Kidney (tissue), 14 donors: ENCODE results near the gene RTN3. TPM values are rescaled to one million over a fixed set of nuclear protein-coding genes. Genes with fewer than 3 reads are reported as not detected.

Experiments used
- DNase-seq, 5 donors: peaks; one replicate each; pipeline ENCODE4 v3.0.0-alpha.2; 2013 to 2020
- FAIRE-seq: peaks from 2 replicates; lab custom pipeline; 2012; peaks lifted over from hg19 to GRCh38; lab: Jason Lieb, UNC
- H3K27ac ChIP-seq, 2 donors: one replicate each; pipeline ENCODE4 v1.7.0; 2013; ENCODE audit warnings: low read depth in 2 of 2, low read length in 2 of 2, inconsistent platforms in 1 of 2
- H3K27me3 ChIP-seq: one replicate; pipeline ENCODE4 v1.7.1; 2013; ENCODE audit warnings: low read length, inconsistent platforms; ENCODE audit not compliant: control insufficient read depth, insufficient read depth
- H3K36me3 ChIP-seq, 3 donors: one replicate each; pipeline versions ENCODE4 v1.7.0 to v1.7.1; 2013; ENCODE audit warnings: low read length in 3 of 3, control low read depth in 1 of 3, inconsistent platforms in 1 of 3; ENCODE audit not compliant: insufficient read depth in 3 of 3, control insufficient read depth in 2 of 3
- H3K4me1 ChIP-seq, 3 donors: one replicate each; pipeline versions ENCODE4 v1.7.0 to v1.7.1; 2013; ENCODE audit warnings: low read length in 3 of 3, inconsistent platforms in 1 of 3, low read depth in 1 of 3; ENCODE audit not compliant: control insufficient read depth in 2 of 3, insufficient read depth in 2 of 3
- H3K4me3 ChIP-seq, 3 donors: one replicate each; pipeline versions ENCODE4 v1.7.0 to v1.8.1; 2013; ENCODE audit warnings: low read length in 3 of 3, control low read depth in 1 of 3, inconsistent platforms in 1 of 3
- H3K9ac ChIP-seq, 3 donors: one replicate each; pipeline versions ENCODE4 v1.7.0 to v1.7.1; 2013; ENCODE audit warnings: low read length in 3 of 3, control low read depth in 1 of 3, inconsistent platforms in 1 of 3
- H3K9me3 ChIP-seq, 3 donors: one replicate each; pipeline versions ENCODE4 v1.7.0 to v1.7.1; 2013; ENCODE audit warnings: low read length in 3 of 3, control low read depth in 1 of 3, inconsistent platforms in 1 of 3; ENCODE audit not compliant: control insufficient read depth in 2 of 3, insufficient read depth in 1 of 3
- CTCF ChIP-seq: IDR thresholded peaks from 3 replicates; pipeline ENCODE4 v1.5.1; 2012; ENCODE audit warnings: mild to moderate bottlenecking, moderate library complexity, borderline replicate concordance; ENCODE audit not compliant: insufficient read depth; ENCODE audit errors: extremely low read depth
- intact Hi-C: fragments of 100-400 bp; cut with DNase I; formaldehyde crosslinking; loops from one replicate; pipeline ENCODE4 v1.11.1; 2022
- polyA plus RNA-seq: library from polyadenylated mRNA; stranded (reverse); fragments of 350-450 nt; fragmentation: Illumina TruSeq; extraction: RNeasy Lipid Tissue Mini Kit (QIAGEN cat#74804); gene quantifications from one replicate; pipeline ENCODE4 v1.2.3, GENCODE V29; 2014; ENCODE audit warnings: low read depth, low replicate concordance; ENCODE audit not compliant: insufficient read depth
- total RNA-seq: library from RNA; stranded (reverse); fragmentation: NEBNext Ultra II Directional; extraction: Animal tissue kit (Norgen Biotek cat#: 25700); gene quantifications from one replicate; pipeline ENCODE4 v1.2.1, GENCODE V29; 2021
- donor health status: control.
- donor health status: control.
- donor health status: control.
- donor health status: control.
- donor health status: control.
- donor health status: DM: yes; HTN: yes; CAD: no.
- donor health status: Normal renal cell carcinoma (clear cell type).

RTN3 gene
- total and polyA plus RNA-seq, 2 donors from 2014 or later: 93.1 to 109 TPM

- intact Hi-C loops: no loop called here
- FAIRE-seq (no peak), DNase-seq (no peak)
- H3K9ac ChIP-seq: no peak overlapping the region
- H3K4me1 ChIP-seq: peaks cover 0 to 5% (median 0%) of the 10 kb centered on the region in 3 donors
- no peaks in the 10 kb centered on the region for H3K27me3 ChIP-seq
- no peak for TF ChIP-seq CTCF
- no peaks in the 10 kb centered on the region for H3K9me3 ChIP-seq
- no peaks in the 10 kb centered on the region for H3K36me3 ChIP-seq
- H3K4me3 ChIP-seq: no peak overlapping the region
- H3K27ac ChIP-seq: no peak overlapping the region
Observed at GRCh38 chr11:63705526-63705925, 24.2 kb downstream of the RTN3 start.

- TF ChIP-seq CTCF: no peak
- Histone ChIP-seq H3K27ac (no peak overlapping the region), H3K4me1 (peaks cover 0 to 7% (median 0%) of the 10 kb centered on the region in 3 donors), H3K27me3 (no peaks in the 10 kb centered on the region), H3K4me3 (no peak overlapping the region), H3K36me3 (no peaks in the 10 kb centered on the region), H3K9ac (no peak overlapping the region), H3K9me3 (no peaks in the 10 kb centered on the region)
- FAIRE-seq (no peak), DNase-seq (no peak)
- intact Hi-C loops: no loop called here
Observed at GRCh38 chr11:63708764-63709163, 27.5 kb downstream of the RTN3 start.

- H3K9ac ChIP-seq: no peak overlapping the region
- intact Hi-C loops: no loop called here
- no peak for FAIRE-seq
- peaks cover 0 to 7% (median 0%) of the 10 kb centered on the region in 3 donors for H3K4me1 ChIP-seq
- H3K4me3 ChIP-seq: no peak overlapping the region
- TF ChIP-seq CTCF: no peak
- H3K36me3 ChIP-seq: no peaks in the 10 kb centered on the region
- H3K27ac ChIP-seq: no peak overlapping the region
- H3K9me3 ChIP-seq: no peaks in the 10 kb centered on the region
- no peak for DNase-seq
- H3K27me3 ChIP-seq: no peaks in the 10 kb centered on the region
Observed at GRCh38 chr11:63709336-63709884, 28.1 kb downstream of the RTN3 start.
